GM19351 (cell line): Measurements from ENCODE around the gene BTBD9.

Experiments
- ATAC-seq: cut with Tn5 transposase; IDR thresholded peaks from one replicate; pipeline ENCODE4 v1.9.1; 2021; ENCODE audit warnings: mild to moderate bottlenecking, moderate library complexity; ENCODE audit not compliant: unreplicated experiment

BTBD9 gene

DNA sequence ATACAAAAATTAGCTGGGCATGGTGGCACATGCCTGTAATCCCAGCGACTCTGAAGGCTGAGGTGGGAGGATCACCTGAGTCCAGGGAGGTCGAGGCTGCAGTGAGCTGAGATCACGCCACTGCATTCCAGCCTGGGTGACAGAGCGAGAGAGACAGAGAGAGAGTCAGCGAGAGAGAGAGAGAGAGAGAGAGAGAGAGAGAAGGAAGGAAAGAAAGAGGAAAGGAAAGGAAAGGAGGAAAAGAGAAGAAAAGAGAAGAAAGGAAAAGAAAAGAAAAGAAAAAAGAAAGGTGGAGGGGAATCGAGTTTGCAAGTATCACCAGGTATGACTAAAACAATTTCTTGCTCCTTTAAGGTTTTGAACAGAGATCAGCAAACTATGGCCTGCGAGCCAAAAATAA lies 152.3 kb downstream of the BTBD9 start:
- no peak for ATAC-seq

DNA sequence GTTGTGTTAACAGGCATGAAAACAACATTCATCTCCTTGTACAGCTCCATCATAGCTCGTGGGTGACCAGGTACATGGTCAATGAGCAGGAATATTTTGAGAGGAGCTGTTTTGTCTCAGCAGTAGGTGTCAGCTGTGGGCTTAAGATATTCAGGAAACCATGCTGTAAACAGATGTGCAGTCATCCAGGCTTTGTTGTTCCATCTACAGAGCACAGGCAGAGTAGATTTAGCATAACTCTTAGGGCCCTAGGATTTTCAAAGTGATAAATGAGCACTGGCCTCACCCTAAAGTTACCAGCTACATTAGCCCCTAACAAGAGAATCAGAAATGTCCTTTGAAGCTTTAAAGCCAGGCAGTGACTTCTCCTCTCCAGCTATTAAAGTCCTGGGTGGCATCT lies 154.2 kb downstream of the BTBD9 start:
- no peak for ATAC-seq

DNA sequence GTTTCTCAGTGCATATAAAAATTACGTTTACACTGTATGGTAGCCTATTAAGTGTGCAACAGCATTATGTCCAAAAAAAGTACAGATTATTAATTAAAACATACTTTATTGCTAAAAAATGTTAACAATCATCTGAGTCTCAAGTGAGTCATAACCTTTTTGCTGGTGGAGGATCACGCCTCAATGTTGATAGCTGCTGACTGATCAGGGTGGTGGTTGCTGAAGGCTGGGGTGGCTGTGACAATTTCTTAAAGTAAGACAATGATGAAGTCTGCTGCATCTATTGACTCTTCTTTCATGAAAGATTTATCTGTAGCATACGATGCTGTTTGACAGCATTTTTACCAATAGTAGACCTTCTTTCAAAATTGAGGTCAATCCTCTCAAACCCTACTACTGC lies 155.1 kb downstream of the BTBD9 start:
- ATAC-seq, result no peak

DNA sequence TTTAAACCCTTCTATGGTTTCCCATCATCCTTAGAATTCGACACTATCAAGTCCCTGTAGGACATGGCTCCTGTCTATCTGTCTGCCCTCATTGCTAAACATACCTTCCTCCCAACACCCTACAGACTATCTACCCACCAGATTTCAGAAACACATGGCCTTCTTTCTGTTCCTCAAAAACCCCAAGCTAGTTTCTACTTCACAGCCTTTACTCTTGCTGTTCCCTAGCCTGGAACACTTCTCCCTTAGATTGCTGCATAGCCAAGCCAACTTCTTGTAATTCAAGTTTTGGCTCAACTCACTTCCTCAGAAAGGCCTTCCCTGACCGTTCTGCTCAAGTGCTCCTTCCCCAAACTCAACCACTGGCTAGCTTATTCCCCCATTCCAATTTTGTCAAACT lies 156.2 kb downstream of the BTBD9 start:
- ATAC-seq, result peak; percentile 72

DNA sequence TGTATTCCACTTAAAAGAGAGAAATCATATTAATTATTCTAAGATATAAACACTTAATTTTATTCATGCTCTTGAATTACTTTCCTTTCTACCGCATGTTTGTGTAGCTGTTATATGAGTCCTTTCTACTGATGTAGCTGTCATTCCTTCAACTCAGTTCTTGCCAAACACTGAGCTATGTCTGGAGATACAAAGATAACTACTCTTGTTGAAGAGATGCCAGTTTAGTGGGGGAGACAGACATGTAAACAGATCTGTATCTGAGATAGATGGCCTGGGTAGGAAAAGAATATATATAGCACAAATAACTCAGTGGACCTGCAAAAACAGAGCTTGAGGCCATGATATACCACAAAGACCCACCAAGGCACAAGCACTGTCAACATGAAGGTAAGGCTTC lies 157.3 kb downstream of the BTBD9 start:
- ATAC-seq, result no peak

DNA sequence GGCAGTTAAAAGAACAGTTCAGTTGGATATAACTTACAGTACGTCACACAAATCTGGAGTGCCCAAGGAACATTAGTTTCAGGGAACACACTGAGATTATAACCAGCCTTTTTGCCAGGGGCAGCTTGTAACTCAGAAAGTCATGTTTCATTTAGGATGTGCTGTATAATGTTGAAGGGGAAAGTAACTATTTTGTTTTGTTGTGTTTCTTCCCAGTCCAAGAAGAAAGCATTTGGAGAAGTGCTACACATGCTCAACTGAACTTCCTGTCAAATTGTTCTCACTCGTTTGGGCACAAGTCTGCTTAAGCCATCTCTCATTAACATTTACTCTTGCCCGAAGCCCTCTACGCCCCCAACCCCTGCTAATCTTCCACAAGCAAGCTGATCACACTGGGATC lies 157.9 kb downstream of the BTBD9 start:
- no peak for ATAC-seq

DNA sequence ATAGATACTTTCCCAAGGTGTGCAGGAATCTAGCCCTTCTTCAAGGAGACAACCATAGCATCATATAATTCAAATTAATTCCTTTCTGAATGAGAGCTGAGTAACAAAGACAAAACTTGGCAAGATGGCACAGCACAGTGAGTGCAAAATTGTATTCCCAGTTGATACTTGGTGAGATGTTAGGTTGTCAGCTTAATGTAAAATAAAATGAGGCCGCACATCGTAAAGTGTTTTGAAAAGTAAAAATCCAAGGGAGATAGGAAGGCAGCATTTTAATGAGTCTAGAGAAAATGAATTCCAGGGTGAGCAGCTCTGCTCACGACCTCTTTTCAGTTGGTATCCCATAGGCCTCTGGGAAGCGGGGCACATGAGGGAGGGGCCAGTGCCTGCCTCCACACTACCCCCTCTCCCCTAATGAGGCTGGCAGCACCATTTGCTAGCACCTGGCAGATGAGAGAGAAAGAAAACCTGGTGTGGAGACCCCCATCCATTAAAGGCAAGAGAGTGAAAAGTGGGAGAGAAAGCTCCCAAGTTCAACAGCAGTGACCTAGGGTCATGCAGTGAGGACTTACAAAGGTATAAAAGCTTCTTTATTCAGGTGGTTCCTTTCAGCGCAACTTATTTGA lies 158.4 kb downstream of the BTBD9 start:
- ATAC-seq, result no peak

DNA sequence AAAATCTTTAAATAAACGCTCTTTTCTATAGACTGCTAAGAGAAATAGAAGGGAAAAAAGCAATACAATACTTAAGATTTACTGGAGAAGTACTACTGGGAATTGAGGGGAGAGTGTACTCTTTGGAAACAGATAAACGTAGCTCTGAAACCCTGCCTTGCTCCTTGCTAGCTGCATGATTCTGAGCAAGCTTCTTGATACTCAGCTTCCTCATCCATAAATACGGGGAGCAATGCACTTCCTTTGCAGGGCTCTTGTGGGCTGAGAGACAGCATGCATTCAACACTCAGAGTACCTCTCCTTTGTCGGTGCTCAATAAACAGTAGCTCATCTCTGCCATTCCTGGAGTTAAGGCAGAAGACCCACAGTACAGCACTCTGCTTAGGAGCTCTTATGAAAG lies 159.7 kb downstream of the BTBD9 start:
- no peak for ATAC-seq

DNA sequence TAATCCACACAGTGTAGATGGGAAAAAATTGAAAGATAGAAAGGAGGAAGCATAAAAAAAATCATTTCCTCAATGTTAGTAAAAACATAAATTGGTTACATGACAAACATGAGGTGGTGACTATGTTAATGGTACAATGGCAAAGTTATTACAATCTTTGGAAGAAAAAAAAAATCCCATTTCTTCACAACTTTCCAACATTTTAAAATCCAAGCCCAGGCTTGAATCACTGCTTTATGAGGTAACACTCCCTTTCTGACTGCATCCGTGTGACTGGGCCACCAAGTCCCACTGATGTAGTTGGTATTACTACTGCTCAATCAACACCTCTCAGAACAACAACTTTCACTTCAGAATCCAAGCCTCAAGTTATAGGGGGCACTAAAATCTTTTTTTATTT lies 160.4 kb downstream of the BTBD9 start:
- no peak for ATAC-seq

DNA sequence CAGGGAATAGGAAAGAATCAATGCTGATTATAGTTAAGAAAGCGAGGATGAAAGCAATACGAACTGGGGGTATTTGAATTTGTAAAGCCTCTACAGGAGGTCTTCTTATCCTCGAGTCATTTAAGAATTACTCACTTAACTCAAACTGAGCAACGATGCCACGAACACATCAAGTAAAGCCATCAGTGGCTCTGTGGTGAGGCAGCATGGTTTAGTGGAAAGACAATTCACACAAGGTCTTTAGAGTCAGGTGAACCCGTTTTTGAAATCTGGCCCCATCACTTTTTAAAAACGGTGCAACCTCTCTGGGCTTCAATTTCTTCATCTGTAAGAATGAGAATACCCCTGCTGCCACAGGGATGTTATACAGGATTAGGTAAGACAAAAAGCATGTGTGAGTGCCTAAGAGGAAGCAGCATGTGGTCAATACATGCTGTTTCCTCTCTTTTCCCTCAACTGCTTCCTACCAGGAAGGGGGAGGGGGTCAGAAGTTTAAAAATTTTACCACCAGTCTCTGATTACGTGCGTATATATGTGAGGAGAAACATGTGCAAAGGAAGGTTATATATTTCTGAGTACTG lies 162.0 kb downstream of the BTBD9 start:
- no peak for ATAC-seq

DNA sequence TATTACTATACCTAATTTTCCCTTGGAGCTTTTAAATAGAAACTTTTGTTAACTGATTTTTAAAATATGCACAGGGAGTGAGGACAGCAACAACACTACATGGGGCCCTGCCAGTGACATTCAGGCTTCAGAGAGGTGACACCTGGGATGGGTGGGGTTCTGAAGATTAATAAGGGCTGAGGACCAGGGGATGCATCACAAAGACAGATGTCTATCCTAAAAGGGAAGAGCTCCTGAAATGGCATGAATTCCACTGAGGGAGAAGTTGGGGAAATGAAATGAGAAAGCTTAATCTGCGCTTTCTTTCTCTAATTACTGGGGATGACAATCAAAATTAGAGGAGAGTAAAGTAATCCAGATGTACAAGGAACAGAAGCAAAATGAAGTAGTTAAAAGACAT lies 162.8 kb downstream of the BTBD9 start:
- ATAC-seq, result no peak

DNA sequence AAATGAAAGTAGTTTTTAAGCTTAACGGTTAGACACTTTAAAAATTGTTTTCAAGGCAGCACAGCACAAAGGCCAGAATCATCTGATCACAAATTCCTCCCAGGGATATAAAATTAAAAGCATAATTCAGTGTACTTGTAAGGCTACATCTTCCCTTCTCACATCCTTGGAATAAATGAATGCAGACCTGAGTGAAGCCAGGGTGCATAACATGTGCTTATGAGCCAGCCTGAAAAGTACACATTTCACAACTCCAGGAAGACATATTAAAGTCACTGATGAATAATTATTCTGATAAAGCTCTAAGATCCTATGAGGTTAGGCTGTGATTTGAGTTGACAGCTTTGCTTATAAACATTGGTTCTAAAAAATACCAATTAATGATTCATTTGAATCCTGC lies 163.6 kb downstream of the BTBD9 start:
- ATAC-seq, result no peak

DNA sequence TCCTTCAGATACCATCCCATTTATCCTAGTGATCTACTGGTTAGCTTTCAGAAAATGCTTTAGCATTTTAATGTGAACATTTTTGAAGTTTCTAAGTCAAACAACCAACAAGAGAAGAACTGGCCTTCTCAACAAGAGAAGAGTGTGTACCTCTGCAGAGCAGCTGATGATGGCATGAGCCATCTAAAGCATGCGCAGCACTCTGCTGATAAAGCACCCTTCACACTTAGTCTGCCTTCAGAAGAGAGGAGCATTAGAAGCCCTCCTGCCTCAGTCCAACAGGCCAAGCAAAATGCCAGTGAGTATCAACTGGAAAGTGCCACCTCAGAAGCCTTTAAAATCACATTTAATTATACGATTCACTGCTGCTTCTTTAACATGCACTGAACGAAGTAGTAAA lies 169.2 kb downstream of the BTBD9 start:
- no peak for ATAC-seq

DNA sequence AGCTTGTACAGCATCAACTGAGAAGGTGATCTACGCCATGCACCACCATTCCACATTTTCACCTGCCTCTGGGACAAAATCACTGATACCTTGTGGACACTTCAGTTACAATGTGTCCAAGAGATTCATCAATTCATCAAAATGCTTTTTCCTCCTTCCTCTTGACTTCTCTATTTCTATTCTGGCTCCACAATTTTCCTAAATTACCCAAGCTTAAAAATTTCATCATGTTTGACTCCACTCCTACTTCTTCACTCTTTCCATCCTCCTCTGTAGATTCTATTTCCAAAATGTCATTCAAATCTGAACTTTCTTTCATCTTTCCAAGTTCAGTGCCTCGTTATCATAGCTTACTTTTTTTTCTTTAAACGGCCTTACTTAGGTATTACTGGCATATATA lies 172.2 kb downstream of the BTBD9 start:
- no peak for ATAC-seq

DNA sequence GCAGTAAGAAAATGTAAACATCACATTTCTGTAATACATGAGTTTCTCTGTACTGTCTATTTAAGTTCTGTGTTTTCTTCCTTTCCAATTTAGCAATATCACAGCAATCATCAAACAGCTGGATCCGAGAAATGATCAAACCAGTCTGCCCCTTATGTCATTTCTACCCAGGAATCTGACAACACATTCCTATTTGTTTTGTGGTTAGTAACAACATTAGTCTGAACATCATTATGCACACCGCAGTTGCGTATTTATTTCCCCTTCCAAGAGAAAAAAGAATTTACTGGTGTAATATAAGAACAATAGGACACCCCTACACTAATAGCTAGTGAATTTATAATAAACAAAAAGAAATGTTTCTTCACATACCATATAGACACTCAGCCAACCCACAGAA lies 179.5 kb downstream of the BTBD9 start:
- ATAC-seq, result no peak

DNA sequence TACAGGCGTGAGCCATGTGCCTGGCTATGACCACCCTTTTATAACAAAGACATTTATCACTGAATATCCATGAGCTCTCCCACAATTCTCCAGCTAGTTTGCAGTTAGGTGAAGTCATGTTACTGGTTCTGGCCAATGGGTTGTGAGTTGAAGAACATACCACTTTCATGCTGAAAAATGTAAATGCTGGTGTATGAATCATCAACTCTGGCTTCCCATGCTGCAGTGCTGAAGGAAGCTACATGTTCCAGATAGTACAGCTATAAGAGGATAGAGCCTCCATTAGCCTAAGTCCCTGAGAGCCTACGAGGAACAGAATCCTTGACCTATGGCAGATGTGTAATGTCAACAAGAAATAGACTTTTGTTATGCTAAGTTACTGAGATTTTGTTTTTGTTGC lies 180.4 kb downstream of the BTBD9 start:
- ATAC-seq, result no peak

DNA sequence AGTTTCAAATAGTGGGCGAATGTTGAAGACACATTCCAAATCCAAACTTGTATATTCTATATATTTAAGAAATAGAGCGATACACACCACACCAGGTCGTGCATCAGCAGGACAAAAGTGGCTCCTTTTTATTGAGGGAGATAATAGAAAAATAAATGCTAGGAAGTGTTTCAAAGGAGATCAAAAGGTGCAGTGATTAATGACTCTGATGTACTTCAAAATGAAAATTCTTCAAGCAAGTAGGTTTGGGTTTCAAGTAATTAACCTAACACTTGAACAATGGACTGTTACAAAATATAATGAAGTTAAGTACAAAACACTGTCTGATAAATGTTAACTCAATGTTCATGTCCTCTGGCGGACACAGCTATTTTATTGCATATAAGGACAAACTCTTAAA lies 185.9 kb downstream of the BTBD9 start:
- ATAC-seq, result no peak

DNA sequence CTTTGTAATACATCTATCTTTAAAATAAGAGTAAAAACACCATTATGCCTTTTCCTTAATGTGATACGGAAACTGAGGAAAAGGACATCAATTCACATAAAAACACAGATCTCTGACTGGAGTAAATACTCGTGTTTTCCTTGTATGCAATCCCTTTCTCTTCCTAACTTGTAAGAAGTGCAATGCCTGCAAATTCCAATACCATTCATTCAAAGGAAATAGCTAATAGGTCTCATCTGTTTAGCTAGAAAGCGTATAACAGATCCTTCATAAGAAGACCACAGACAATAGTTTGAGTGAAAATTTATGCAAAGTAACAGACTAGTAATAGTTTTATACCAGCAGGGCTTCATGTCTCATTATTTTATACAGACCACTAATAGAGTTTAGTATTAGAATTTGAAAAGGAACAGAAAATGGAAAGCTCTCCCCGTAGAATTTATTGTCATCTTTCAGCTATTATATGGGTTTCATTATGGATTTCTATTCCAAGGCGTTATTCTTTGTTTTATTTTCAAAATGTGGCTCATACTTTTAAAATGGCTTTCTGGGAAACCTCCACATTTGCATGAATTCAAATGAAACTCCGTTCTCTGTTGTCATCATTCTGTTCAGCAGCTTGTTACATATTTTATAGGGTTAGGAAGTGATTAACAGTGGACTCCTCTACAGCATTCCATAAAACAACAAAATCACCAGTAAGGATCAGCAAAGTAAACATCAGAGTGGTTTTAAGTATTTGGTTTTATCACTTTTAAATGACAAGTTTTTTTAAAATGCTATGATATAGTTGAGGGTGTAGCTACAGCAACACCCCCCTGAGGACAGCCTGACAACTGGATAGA lies 186.7 kb downstream of the BTBD9 start:
- no peak for ATAC-seq

DNA sequence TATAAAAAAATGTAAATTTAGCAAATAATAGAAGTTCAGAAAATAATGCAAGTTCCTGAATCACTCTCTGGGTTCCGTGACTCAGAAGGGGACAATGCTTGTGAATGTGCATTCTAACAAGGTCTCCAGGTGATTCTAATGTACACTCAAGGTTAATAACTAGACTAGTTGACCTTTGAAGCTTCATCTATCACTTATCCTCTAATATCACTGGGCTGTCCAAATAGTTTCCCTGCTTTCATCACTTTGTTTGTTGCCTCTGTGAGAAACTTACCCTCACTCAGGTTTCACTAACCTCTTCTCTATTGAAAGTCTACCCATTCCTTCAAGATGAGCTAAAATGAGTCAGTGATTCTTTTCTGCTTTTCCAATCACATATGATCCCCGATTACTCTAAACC lies 189.0 kb downstream of the BTBD9 start:
- ATAC-seq, result no peak

DNA sequence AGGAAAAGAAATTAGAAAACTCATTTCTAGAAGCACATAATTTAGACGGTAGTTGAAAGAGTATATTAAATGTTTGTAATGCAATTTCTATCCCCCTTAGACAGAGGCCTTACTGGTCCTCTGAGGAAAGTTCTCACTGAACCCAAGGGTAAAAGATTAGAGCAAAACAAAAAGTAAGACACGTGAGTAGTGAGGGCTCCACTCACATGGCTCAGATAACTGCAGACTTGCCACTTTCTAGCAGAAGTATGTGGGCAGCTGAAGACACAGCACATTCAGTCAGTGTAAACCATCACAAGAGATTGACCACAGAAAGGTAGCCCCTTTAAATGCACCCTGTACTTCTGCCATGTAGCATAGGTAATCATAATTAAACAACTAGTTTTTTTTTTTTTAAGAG lies 193.8 kb downstream of the BTBD9 start:
- ATAC-seq, result no peak

DNA sequence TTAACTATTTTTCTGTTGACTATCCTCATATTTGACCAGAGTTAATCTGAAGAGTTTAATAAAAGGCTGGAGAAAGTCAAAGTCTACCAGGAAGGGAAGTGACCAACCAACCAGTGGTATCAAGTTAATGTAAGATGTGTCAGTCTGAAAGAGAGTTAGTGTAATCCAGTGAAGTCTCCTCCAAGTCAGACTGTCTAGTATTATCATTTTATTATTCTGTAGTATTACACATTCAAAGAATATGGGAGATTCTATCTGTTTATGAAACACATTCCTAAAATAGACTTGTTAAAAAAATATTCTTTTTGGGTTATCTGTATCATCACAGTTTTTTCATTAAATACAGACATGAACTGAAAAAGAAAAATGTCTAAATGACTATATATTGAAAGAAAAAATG lies 194.4 kb downstream of the BTBD9 start:
- ATAC-seq, result no peak

DNA sequence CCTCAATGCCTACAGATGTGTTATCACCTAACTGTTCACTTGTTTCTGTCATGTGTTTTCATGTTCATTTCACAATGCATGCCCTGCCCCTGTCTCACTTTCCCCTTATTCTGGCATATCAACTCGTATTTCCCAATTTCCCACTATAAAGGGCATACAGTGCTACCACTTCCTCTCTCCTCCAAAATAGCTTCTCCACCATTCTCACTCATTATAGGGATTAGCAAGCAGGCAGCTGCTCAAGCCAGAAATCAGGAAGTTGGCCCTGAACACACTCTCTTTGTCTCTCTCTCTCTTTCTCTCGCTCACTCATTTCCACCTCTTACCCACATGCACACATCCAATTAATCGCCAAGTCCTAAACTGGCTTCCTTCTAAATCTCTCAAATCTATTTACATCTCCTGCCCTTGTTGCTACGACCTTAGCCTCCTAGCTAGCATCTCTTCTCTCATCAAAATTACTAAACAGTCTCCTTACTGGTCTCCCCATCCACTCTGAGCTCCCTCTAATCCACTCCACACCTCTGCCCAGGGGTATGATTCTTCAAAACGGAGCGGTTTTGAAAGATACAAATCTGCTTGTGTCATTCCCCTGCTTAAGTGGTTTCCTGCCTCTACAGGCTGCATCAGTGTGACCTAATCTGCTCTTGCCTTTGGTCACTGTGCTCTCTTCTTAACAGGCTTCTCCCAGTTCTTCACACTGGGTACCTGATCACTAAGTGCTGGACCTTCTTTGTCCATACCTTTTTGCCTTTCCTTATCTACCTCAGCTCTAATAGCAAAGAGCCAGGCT lies 196.2 kb downstream of the BTBD9 start:
- no peak for ATAC-seq
